ENCODE measurements around the gene PNMA6E.

DNA sequence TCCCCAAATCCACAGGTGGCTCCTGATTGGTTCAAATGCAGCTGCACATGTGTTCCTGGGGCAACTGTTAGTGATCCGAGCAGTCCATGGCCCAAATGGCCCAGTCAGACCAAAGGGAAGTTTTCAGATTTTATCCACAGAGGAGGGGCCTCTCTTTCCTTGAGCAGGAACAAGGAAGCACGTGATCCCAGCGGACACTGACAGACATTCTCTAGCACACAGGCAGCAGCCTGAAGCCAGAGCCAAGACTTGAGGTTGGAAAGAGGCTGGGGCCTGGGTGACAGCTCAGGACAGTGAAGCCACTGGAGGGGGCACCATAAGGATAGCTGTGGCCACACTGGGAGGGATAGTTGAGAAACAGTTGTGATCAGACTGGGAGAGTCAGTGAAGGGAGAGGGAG lies 6.6 kb upstream of the PNMA6E start:
- TF ChIP-seq CTCF (IDR thresholded peaks at IDR 0.05) (no peak), ZFX (IDR thresholded peaks at IDR 0.05; ENCODE audit: borderline replicate concordance) (no peak)

Data from 22Rv1 (cell line).